SK-N-SH treated with all-trans-retinoic acid at 6 μM for 48 hours (cell line): ENCODE data around the gene AP4S1.

Source experiments
- ATAC-seq: fragments of 200-7000 bp; cut with Tn5 transposase; 3 replicates; pipeline ENCODE4 v1.9.1; 2020; ENCODE audit warnings: mild to moderate bottlenecking, moderate library complexity
- ARNTL ChIP-seq: fragments of 450-650 bp; formaldehyde crosslinking; IDR thresholded peaks from 2 replicates; pipeline ENCODE4 v1.5.0; 2020; ENCODE audit warnings: low read depth, mild to moderate bottlenecking, moderate library complexity, borderline replicate concordance
- BACH2 ChIP-seq: fragments of 250-450 bp; sonication (Bioruptor Pico); IDR thresholded peaks from 2 replicates; pipeline ENCODE4 v1.9.0; 2021; ENCODE audit warnings: mild to moderate bottlenecking, borderline replicate concordance
- CREB5 ChIP-seq: fragments of 250-450 bp; sonication (Bioruptor Pico); IDR thresholded peaks from 2 replicates; pipeline ENCODE4 v1.5.1; 2020; ENCODE audit warnings: low read depth, mild to moderate bottlenecking, moderate library complexity
- CSDC2 ChIP-seq: fragments of 250-450 bp; sonication (Bioruptor Pico); IDR thresholded peaks from 2 replicates; pipeline ENCODE4 v1.5.0; 2020; ENCODE audit warnings: mild to moderate bottlenecking, moderate library complexity
- GLIS3 ChIP-seq: fragments of 250-450 bp; sonication (Bioruptor Pico); IDR thresholded peaks from 2 replicates; pipeline ENCODE4 v1.5.0; 2020; ENCODE audit warnings: mild to moderate bottlenecking, moderate library complexity
- ISL1 ChIP-seq: fragments of 250-450 bp; sonication (Bioruptor Pico); IDR thresholded peaks from 2 replicates; pipeline ENCODE4 v2.1.2; 2022; ENCODE audit warnings: mild to moderate bottlenecking, moderate library complexity
- OSR1 ChIP-seq: fragments of 250-450 bp; sonication (Bioruptor Pico); IDR thresholded peaks from 2 replicates; pipeline ENCODE4 v1.8.0; 2022; ENCODE audit warnings: moderate library complexity, mild to moderate bottlenecking, inconsistent platforms
- PATZ1 ChIP-seq: fragments of 250-450 bp; sonication (Bioruptor Pico); IDR thresholded peaks from 2 replicates; pipeline ENCODE4 v1.8.0; 2020; ENCODE audit warnings: mild to moderate bottlenecking, moderate library complexity, borderline replicate concordance
- POU6F1 ChIP-seq: fragments of 250-450 bp; sonication (Bioruptor Pico); IDR thresholded peaks from 2 replicates; pipeline ENCODE4 v1.8.0; 2021; ENCODE audit warnings: low read depth, mild to moderate bottlenecking, moderate library complexity, borderline replicate concordance
- RARB ChIP-seq: fragments of 250-450 bp; sonication (Bioruptor Pico); IDR thresholded peaks from 2 replicates; pipeline ENCODE4 v1.8.0; 2021; ENCODE audit warnings: mild to moderate bottlenecking, moderate library complexity
- SNAI2 ChIP-seq: fragments of 250-450 bp; sonication (Bioruptor Pico); IDR thresholded peaks from 2 replicates; pipeline ENCODE4 v1.5.0; 2020; ENCODE audit warnings: mild to moderate bottlenecking, moderate library complexity
- TCF4 ChIP-seq: fragments of 250-450 bp; sonication (Bioruptor Pico); IDR thresholded peaks from 2 replicates; pipeline ENCODE4 v1.8.0; 2021; ENCODE audit warnings: mild to moderate bottlenecking, moderate library complexity, borderline replicate concordance
- TOX ChIP-seq: fragments of 250-450 bp; sonication (Bioruptor Pico); IDR thresholded peaks from 2 replicates; pipeline ENCODE4 v1.8.0; 2021; ENCODE audit warnings: mild to moderate bottlenecking, moderate library complexity, borderline replicate concordance
- TSHZ2 ChIP-seq: fragments of 250-450 bp; sonication (Bioruptor Pico); IDR thresholded peaks from 2 replicates; pipeline ENCODE4 v1.5.0; 2020; ENCODE audit warnings: mild to moderate bottlenecking, moderate library complexity
- ZC3H10 ChIP-seq: fragments of 250-450 bp; sonication (Bioruptor Pico); IDR thresholded peaks from 2 replicates; pipeline ENCODE4 v1.5.1; 2021; ENCODE audit warnings: mild to moderate bottlenecking, moderate library complexity
- ZFP3 ChIP-seq: fragments of 250-450 bp; sonication (Bioruptor Pico); IDR thresholded peaks from 2 replicates; pipeline ENCODE4 v1.5.0; 2020; ENCODE audit warnings: mild to moderate bottlenecking, moderate library complexity
- ZFP30 ChIP-seq: fragments of 450-650 bp; formaldehyde crosslinking; IDR thresholded peaks from 2 replicates; pipeline ENCODE4 v1.5.0; 2022; ENCODE audit warnings: mild to moderate bottlenecking, moderate library complexity
- ZNF8 ChIP-seq: fragments of 450-650 bp; formaldehyde crosslinking; IDR thresholded peaks from 2 replicates; pipeline ENCODE4 v1.5.0; 2020; ENCODE audit warnings: mild to moderate bottlenecking, moderate library complexity

Gene AP4S1

GRCh38 chr14:31018057-31018645, 7.3 kb upstream of the AP4S1 start (continued):
- no peak for TF ChIP-seq POU6F1
- TF ChIP-seq ZFP30 (CRISPR knock-in tag): no peak
- TF ChIP-seq TCF4 (CRISPR knock-in tag): no peak
- TF ChIP-seq OSR1 (CRISPR knock-in tag): no peak
- no peak for TF ChIP-seq ZFP3
- no peak for TF ChIP-seq ZC3H10 (CRISPR knock-in tag)
- TF ChIP-seq CSDC2 (CRISPR knock-in tag): no peak
- no peak for TF ChIP-seq TSHZ2
- TF ChIP-seq ISL1 (CRISPR knock-in tag): no peak
- no peak for TF ChIP-seq BACH2 (CRISPR knock-in tag)

- TF ChIP-seq ZFP3 (no peak), ZC3H10 (CRISPR knock-in tag) (no peak), TOX (CRISPR knock-in tag) (no peak), TSHZ2 (no peak), OSR1 (CRISPR knock-in tag) (no peak), SNAI2 (CRISPR knock-in tag) (no peak), CSDC2 (CRISPR knock-in tag) (no peak), ZNF8 (CRISPR knock-in tag) (no peak)
- TF ChIP-seq, all 23 proteins: peak for 0
- ATAC-seq: no peak
Measured at GRCh38 chr14:31020834-31021575, 4.4 kb upstream of the AP4S1 start.

GRCh38 chr14:31021576-31021949, 3.9 kb upstream of the AP4S1 start:
- no peak for ATAC-seq
- no peak for TF ChIP-seq ZFP3
- TF ChIP-seq ZFP30 (CRISPR knock-in tag): no peak
- no peak for TF ChIP-seq POU6F1
- TF ChIP-seq ISL1 (CRISPR knock-in tag): no peak
- no peak for TF ChIP-seq PATZ1 (CRISPR knock-in tag)
- no peak for TF ChIP-seq ZNF8 (CRISPR knock-in tag)
- no peak for TF ChIP-seq ARNTL
- TF ChIP-seq SNAI2 (CRISPR knock-in tag): no peak
- no peak for TF ChIP-seq CREB5 (CRISPR knock-in tag)
- no peak for TF ChIP-seq TSHZ2
- TF ChIP-seq BACH2 (CRISPR knock-in tag): no peak
- no peak for TF ChIP-seq GLIS3 (CRISPR knock-in tag)
- no peak for TF ChIP-seq CSDC2 (CRISPR knock-in tag)
- no peak for TF ChIP-seq RARB (CRISPR knock-in tag)
- no peak for TF ChIP-seq TOX (CRISPR knock-in tag)
